ENCODE data around the gene SFTA2.

- TF ChIP-seq EZH2 (IDR thresholded peaks at IDR 0.05; ENCODE audit: borderline replicate concordance, insufficient read depth, low read depth, low read length, poor library complexity, severe bottlenecking), result no peak
- TF ChIP-seq CTCF (IDR thresholded peaks at IDR 0.05), result no peak
Observed at GRCh38 chr6:30917041-30917440, 14.9 kb downstream of the SFTA2 start.

Data from B cell (primary cell).